ENCODE results near the gene FYN.

DNA sequence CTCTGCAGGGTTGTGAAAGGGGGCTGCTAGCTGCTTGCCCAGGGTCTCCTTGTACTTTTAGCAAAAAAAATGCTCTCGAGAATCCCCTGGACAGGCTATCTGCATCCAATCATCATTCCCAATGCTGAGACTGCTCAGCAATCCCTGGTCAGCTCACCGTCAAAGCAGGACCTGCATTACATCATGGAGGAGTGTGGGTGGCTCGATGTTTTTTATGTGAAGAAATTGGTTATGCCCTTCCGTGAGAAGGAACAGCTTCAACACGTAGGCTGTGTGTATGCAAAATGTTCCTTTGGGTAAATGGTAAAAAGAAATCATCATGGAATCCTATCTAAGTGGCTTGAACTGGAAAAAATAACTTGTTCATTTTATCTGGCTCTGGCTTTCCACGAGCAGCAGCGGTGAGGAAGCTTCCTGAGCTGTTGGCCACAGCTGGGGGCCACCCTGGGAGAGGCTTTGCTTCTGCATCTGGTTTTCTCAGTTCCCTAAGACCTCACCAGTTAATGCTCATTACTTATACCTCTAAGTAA is 111.4 kb downstream of the FYN start:
- TF ChIP-seq, protein P1, sequence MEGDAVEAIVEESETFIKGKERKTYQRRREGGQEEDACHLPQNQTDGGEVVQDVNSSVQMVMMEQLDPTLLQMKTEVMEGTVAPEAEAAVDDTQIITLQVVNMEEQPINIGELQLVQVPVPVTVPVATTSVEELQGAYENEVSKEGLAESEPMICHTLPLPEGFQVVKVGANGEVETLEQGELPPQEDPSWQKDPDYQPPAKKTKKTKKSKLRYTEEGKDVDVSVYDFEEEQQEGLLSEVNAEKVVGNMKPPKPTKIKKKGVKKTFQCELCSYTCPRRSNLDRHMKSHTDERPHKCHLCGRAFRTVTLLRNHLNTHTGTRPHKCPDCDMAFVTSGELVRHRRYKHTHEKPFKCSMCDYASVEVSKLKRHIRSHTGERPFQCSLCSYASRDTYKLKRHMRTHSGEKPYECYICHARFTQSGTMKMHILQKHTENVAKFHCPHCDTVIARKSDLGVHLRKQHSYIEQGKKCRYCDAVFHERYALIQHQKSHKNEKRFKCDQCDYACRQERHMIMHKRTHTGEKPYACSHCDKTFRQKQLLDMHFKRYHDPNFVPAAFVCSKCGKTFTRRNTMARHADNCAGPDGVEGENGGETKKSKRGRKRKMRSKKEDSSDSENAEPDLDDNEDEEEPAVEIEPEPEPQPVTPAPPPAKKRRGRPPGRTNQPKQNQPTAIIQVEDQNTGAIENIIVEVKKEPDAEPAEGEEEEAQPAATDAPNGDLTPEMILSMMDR (conservative IDR thresholded peaks at IDR 0.05; ENCODE audit: low read depth, low read length), result no peak
- no peak for TF ChIP-seq POLR2A (IDR thresholded peaks at IDR 0.05; ENCODE audit: low read depth, low read length)
- no peak for TF ChIP-seq RCOR1 (IDR thresholded peaks at IDR 0.05; ENCODE audit: insufficient replicate concordance, low read length)
- TF ChIP-seq MAZ (IDR thresholded peaks at IDR 0.05; ENCODE audit: borderline replicate concordance, low read depth, low read length), result no peak
- no peak for TF ChIP-seq FOS (IDR thresholded peaks at IDR 0.05; ENCODE audit: low read depth, low read length)
- TF ChIP-seq, protein P2, sequence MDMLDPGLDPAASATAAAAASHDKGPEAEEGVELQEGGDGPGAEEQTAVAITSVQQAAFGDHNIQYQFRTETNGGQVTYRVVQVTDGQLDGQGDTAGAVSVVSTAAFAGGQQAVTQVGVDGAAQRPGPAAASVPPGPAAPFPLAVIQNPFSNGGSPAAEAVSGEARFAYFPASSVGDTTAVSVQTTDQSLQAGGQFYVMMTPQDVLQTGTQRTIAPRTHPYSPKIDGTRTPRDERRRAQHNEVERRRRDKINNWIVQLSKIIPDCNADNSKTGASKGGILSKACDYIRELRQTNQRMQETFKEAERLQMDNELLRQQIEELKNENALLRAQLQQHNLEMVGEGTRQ (IDR thresholded peaks at IDR 0.05; ENCODE audit: low read depth, low read length), result no peak
- no peak for TF ChIP-seq RFX5 (IDR thresholded peaks at IDR 0.05; ENCODE audit: low read depth, low read length)
- TF ChIP-seq SMC3 (IDR thresholded peaks at IDR 0.05; ENCODE audit: low read depth, low read length), result no peak

Data from IMR-90 (cell line).